GM18858 (cell line): ENCODE measurements around the gene TRMT10B.
"Not testable (repeated sequence)": the region's sequence is repeated elsewhere in the genome, so short reads cannot be mapped to it uniquely, and the experiment has no call there.

Source experiments
- ATAC-seq: cut with Tn5 transposase; IDR thresholded peaks from one replicate; pipeline ENCODE4 v1.9.1; 2021; ENCODE audit not compliant: unreplicated experiment

The TRMT10B gene

DNA sequence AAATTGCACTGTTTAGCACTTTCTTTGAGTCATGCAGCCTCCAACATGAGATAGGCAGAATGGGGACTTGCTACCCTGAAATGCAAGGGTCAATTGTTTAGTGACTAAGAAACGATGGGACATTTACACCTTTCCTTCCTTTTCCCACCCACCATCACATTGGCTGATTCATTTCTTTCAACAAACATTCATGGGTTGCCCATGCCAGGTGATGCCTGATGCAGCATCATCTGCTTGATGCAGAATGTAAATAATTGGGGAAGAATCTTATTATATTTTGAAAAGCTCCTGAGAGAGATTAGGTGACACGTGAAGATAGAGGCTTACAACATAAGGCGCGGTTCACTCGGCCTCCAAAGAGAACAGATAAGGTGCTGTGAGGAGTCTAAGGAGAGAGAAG, 4.5 kb upstream of the TRMT10B start:
- no peak for ATAC-seq

DNA sequence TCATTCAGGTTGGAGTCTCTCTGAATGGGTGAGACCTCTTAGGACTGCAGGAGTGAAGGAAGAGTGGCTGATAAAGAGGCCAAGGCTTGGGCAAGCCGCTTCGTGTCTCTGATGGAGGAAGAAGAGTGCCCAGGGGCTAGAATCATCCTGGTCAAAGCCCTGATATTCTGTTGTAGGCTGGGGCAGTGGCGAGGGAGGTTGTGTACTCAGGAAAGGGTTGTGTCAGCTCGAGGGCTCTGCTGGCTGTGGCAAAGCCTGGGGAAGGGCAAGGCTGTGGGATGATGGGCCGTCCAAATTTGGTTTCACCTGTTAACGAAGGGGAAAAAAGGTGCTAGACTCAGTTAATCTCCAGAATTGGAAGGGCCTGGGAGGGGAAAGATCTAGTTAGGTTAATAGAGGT, 2.4 kb upstream of the TRMT10B start:
- ATAC-seq = no peak

DNA sequence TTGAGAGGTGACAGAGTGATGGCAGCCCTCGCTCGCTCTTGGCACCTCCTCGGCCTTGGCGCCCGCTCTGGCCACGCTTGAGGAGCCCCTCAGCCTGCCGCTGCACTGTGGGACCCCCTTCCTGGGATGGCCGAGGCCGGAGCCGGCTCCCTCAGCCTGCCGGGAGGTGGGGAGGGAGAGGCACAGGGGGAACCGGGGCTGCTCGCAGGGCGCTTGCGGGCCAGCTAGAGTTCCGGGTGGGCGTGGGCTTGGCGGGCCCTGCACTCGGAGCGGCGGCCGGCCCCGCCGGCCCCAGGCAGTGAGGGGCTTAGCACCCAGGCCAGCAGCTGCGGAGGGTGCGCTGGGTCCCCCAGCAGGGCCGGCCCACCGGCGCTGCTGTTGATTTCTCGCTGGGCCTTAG, 1.9 kb upstream of the TRMT10B start:
- ATAC-seq = not testable (repeated sequence)

DNA sequence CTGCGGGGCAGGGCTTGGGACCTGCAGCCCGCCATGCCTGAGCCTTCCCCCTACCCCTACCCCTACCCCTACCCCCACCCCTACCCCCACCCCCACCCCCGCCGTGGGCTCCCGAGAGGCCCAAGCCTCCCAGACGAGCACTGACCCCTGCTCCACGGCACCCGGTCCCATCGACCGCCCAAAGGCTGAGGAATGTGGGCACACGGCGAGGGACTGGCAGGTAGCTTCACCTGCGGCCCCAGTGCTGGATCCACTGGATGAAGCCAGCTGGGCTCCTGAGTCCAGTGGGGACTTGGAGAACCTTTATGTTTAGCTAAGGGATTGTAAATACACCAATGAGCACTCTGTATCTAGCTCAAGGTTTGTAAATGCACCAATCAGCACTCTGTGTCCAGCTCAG, 1.5 kb upstream of the TRMT10B start:
- not testable (repeated sequence) for ATAC-seq

DNA sequence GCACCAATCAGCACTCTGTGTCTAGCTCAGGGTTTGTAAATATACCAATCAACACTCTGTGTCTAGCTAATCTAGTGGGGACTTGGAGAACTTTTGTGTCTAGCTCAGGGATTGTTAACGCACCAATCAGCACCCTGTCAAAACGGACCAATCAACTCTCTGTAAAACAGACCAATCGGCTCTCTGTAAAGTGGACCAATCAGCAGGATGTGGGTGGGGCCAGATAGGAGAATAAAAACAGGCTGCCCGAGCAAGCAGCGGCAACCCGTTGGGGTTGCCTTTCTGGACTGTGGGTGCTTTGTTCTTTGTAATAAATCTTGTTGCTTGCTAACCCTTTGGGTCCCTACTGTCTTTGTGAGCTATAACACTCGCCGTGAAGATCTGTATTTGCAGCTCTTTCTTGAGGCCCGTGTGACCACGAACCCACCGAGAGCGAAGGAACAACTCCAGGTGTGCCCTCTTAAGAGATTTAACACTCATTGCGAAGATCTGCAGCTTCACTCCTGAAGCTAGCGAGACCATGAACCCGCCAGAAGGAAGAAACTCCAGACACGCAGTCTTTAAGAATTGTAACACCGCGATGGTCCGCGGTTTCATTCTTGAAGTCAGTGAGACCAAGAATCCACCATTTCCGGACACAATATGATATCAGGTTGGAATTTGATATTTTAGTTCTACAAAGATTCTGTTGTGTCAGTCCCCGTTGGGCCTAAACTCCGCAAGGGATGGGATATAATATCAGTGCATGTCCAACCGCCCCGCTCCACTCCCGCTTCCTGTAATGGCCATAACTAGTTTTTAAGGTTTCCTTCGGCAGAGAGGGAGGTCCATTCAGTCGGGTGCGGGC, 740 bp upstream of the TRMT10B start:
- ATAC-seq = no peak

DNA sequence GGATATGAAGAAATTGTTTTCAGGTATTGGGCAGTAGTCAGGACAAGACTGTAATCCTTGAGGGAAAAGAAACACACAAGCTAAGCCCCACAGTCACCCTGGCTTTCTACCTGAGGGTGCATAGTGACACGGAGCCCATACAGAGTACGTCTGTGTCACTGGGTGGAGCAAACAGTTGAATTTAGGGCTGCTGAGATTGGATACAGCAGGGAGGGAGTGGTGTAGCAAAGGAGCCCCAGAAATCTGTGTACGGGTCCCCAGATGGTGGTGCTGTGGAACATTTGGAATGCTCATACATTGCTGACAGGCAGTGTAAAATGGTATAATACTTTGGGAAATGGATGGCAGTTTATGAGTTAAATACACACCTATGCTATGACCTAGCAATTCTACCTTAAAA, 5.1 kb downstream of the TRMT10B start:
- ATAC-seq = no peak

DNA sequence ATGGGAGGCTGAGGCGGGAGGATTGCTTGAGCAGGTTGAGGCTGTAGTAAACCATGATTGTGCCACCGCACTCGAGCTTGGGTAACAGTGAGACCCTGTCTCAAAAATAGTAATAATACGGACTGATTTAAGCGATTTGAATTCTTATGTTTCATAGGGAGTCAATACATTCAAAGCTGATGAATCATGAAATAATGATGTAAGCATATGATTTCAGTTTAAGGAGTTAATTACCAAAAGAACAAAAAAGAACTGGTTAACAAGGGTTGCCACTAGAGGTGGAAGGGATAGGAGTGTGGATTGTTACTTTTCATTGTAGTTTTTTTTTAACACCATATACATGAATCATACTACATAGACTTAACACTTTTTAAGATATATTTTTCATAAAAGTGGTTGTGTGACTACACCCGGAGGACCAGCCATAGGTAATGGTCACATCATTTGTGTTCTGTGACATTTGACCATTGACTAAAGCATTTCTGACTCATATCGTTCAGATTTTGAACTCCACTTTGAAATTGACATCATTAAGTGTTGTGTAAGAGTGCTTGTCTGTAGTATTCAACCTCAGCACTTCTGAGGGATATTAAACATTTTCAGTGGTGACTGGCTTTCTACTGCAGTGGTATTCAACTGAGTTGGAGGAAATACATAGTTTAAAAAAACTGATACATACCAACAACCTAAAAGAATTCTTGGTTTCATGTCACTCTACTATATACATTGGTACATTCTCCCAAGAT, 7.0 kb downstream of the TRMT10B start:
- no peak for ATAC-seq

DNA sequence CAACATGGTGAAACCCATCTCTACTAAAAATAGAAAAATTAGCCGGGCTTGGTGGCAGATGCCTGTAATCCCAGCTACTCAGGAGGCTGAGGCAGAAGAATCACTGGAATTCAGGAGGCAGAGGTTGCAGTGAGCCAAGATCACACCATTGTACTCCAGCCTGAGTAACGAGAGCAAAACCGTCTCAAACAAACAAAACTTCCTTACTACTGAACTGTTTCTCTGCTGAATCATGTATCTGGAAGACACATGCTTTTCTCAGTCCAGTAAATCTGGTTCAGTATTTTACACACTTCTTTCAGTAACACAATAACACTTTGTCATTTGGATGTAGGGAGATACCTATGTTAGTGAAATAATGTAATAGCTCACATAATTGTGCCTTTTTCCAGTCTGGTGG, 7.9 kb downstream of the TRMT10B start:
- ATAC-seq = no peak

DNA sequence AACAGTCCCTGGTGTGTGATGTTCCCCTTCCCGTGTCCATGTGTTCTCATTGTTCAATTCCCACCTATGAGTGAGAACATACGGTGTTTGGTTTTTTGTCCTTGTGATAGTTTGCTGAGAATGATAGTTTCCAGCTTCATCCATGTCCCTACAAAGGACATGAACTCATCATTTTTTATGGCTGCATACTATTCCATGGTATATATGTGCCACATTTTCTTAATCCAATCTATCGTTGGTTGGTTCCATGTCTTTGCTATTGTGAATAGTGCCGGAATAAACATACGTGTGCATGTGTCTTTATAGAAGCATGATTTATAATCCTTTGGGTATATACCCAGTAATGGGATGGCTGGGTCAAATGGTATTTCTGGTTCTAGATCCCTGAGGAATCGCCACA, 11.7 kb downstream of the TRMT10B start:
- ATAC-seq = not testable (repeated sequence)

DNA sequence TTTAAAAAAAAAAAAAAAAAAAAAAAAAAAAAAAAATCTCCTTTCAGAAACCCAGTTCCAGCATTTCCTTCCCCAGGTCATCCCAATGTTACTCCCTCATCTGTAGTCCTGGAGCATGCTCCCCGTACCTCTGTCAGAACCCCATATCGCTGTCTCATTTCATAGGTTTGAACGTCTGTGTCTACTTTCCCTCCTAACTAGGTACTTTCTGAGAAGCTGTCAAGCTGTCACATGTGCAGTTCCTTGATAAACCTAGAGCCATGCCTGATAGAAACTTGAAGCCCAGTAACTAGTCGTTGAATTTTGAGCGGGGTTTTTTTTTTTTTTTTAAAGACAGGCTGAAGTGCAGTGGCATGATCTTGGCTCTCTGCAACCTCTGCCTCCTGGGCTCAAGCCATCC, 15.7 kb downstream of the TRMT10B start:
- no peak for ATAC-seq

DNA sequence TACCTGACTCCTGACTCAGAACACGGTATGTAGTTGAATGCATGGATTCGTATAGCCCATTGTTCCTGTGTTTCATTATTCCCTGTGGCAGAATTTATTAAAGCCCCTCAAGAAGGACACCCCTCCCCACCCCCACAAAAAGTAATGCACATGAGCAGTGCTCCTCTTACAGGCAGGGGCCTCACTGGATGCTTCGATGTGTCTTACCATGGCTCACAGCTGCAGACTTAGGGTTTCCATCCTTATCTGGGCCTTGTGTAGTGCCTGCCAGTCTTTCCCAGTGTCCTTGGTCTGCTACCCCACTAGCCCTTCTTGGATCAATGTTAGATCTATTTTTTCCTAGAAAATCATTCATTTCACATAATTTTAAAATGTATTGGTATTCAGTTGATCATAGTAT, 16.4 kb downstream of the TRMT10B start:
- no peak for ATAC-seq

DNA sequence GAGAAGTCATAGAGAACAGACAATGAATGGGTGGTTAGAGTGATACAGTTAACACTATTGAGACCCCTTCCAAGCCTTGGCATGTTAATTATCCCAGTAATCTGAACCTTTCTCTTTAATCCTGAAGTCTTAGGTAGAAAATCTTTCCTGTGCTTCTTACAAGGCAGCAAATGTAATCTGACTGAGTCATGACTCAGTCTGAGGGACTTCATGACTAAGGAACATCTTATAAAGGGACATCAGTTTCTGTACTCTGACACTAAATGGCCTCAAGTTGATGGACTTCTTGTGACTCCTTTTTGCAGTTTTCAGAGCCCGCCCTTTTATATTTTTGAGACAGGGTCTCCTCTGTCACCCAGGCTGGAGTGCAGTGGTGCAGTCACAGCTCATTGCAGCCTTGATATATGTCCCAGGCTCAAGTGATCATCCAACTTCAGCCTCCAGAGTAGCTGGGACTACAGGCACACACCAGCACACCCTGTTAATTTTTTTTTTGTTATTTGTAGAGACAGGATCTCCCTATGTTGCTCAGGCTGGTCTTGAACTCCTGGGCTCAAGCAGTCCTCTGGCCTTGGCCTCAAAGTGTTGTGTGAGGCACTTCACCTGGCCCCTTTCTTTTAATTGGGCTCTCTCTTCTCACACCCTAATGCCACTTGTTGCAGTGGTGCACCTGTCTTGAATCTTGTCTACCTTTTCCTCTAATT, 21.8 kb downstream of the TRMT10B start:
- ATAC-seq = no peak

DNA sequence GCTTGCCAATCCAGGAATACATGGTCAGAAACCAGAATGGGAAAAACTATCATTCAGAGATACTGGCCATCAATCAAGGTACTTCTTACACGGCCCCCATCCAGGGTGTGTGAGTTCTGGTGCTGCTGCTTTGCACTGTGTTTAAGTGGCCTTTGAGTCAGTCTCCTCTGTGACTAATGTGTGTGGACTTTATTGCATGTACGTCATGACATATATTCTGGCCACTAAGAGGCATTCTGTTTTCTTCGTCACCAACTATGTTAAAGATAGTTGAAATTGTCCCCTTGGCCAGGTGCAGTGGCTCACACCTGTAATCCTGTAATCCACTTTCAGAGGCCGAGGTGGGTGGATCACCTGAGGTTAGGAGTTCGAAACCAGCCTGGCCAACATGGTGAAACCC, 22.7 kb downstream of the TRMT10B start:
- no peak for ATAC-seq

DNA sequence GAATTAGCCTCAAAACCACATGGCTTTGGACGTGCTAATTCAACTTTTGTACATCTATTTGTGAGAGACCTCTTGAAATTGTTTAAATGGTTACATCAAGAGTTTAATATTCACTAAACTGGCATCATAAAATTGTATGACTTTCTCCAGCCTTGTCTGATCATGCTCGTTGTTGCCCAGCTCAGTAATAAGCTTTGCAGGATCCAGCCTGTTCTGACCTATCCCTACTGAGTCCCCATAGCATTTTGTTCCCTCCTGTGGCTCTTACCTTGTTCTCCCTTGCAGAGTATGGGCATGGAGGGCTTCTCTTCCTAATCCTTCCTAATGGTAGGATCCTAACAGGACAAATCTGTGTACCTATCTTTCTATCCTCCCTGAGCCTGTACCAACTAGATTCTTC, 24.9 kb downstream of the TRMT10B start:
- ATAC-seq = no peak

DNA sequence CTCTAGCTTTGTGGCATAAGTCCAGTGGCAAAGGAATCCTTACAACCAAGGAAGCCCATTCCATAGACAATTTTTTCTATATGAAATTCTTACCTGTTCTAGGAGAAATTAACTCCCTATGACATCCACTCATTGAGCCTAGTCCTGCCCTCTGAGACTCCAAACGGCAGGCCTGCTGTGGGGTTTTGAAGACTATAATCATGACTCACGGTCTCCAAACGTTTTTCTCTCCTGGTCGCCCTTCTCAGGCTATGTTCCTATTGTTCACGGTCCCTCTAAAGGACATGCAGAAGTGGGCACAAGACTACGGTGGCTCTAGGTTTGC, 30.6 kb downstream of the TRMT10B start:
- ATAC-seq = no peak

DNA sequence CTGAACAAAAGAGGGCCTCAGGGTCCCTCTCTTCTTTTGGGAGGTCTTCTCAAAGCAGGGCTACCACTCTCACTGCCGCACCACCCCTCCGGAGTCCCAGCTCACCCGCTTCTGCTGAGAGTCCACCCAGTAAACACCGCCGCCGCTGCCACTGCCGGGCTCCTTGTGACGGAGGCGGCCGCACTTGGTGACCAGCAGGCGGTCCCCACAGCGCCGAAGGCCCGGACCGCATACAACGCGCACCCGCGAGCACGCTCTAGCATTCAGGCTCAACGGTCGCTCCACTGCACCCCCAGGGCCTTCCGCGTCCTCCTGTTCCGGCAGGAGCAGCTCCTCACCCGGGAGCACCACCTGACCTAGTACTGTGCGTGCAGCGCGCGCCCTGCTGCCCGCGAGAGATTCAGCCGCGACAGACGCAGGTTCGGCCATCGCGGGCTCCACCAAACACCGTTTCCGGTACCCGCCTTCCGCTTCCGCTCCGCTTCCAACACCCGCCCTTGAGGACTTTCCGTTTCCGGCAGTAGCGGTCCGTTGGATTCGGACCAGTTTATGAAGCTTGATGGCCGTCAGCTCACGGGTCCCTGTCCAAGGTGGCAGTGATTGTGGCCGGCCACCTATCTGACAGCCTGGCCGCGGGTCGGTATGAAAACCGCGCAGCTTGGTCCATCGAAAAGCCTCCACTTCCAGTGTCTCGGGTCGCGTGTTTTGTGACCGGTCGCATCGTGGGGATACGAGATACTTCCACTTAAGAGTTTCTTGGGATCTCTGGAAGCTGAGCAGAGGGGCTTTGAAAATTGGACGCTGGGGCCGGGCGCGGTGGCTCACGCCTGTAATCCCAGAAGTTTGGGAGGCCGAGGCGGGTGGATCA, 31.2 kb downstream of the TRMT10B start, which contains the start of gene EXOSC3:
Gene EXOSC3, minus strand, starts transcription at position 449 of the 868 bp plus-strand sequence. Its CDS starts 20 bp downstream, at position 429.
- ATAC-seq = peak; percentile 84

DNA sequence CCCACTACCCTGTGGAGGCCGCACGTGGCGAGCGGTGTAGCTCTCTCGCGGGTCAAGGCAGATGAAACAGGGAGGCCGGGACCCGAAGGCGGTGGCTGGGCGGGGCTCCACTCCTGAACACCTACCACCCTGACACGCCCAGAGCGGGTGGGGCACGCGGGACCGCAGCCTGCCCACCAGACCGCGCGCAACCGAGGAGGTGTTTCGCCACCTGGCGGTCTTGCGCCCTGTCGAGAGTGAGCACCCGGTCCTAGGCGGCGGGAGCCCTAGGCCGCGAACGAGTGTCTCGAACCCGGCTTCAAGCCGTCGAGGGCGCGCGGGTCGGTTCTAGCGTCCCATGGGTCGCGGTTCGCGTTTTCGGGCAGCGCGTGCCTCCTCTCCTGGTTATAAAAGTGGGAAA, 33.5 kb downstream of the TRMT10B start:
- no peak for ATAC-seq

DNA sequence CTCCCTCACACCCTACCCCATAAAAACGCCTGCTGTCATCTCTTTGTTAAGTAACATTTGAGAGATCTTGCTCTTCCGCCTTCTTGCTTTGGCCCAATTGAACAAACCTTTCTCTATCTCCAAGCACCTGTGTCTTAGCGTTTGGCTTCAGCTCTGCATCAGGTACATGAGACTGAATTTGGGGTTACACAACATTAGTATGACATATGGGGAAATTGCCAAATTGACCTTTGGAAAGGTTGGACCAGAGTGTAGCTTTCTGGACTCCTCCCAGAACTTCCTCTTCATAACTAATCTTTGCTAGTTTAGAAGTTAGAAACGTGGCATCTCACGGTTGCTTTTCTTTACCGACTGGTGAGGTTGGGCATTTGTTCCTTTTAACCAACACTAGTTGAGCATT, 34.7 kb downstream of the TRMT10B start:
- no peak for ATAC-seq

DNA sequence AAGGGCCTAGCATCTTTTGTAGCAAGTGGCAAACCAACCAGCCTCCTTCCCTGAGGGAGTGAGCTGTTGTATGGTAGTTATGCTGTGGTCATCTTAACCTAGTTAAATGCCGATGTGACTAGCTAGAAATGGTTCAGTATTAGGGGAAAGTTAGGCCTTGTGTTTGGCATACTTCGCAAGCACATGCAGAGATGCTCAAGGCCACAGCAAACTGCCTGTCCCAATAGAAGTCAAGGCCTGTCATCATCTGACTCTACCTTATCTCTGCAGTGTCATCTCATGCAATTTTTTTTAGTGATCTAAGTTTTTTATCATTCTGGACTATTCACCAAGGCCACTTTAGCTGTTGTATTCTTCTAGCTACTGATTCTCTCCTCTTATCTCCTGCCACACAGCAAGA, 36.5 kb downstream of the TRMT10B start:
- no peak for ATAC-seq

DNA sequence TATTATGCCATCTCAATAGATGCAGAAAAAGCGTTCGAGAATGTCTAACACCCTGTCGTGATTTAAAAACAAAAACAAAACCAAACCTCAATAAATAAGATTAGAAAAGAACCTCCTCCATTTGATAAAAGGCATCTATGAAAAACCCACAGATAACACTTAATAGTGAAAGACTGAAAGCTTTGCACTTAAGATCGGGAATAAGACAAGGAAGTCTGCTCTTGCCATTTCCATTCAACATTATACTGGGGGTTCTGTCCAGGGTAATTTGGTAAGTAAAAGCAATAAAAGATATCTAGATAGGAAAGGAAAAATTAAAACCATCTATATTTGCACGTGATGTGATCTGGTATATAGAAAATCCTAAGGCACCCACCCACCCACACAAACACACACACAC, 38.5 kb downstream of the TRMT10B start:
- no peak for ATAC-seq

DNA sequence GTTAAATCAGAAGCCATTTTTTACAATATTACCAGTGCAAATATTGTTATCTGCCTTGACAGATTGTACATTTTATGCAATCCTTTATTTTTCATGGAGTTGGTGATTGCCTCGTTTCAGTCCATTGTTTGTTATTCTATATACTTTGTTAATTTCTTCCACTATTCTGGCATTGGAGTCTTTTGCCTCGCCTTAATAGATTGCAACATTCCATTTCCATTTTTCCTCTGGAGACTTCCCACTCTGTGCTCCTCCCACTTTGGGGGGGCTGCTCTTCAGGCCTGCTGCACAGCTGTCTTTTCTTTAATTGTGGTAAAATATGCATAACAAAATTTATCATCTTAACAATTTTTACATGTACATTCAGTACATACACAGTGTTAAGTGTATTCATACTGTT, 42.6 kb downstream of the TRMT10B start:
- no peak for ATAC-seq
